HK-2 (cell line): Measurements from ENCODE around the gene CORO1C.
"Not testable (repeated sequence)": the region's sequence is repeated elsewhere in the genome, so short reads cannot be mapped to it uniquely, and the experiment has no call there.

Experiments
- DNase-seq: peaks from one replicate; pipeline ENCODE4 v3.0.0-alpha.2; 2018; ENCODE audit not compliant: unreplicated experiment

The CORO1C gene

GRCh38 chr12:108633534-108634248, 97.6 kb downstream of the CORO1C start, which contains the start of gene SELPLG:
Gene SELPLG (minus strand): TSS chr12:108633894. CDS start chr12:108624307, 9,587 bp downstream.
- no peak for DNase-seq

DNA sequence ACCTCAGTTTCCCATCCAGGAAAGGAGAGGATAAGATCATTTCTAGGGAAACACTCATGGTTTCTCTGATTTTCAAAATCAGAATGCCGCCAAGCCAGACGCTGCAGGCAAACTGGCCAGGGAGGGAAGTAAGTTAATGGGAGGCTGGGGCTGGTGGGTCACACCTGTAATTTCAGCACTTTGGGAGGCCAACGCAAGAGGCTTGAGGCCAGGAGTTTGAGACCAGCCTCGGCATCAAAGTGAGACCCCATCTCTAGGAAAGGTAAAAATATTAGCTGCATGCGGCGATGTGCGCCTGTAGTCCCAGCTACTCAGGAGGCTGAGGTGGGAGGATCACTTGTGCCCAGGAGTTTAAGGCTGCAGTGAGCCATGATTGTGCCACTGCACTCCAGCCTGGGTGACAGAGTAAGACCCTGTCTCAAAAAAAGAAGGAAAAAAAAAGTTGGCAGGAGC, 98.2 kb downstream of the CORO1C start:
- DNase-seq: no peak

- DNase-seq: not testable (repeated sequence)
Observed at GRCh38 chr12:108631261-108631660, 100.1 kb downstream of the CORO1C start.

GRCh38 chr12:108630481-108631207, 100.7 kb downstream of the CORO1C start:
- no peak for DNase-seq

GRCh38 chr12:108629824-108630476, 101.4 kb downstream of the CORO1C start:
- DNase-seq: peak; percentile 73

DNA sequence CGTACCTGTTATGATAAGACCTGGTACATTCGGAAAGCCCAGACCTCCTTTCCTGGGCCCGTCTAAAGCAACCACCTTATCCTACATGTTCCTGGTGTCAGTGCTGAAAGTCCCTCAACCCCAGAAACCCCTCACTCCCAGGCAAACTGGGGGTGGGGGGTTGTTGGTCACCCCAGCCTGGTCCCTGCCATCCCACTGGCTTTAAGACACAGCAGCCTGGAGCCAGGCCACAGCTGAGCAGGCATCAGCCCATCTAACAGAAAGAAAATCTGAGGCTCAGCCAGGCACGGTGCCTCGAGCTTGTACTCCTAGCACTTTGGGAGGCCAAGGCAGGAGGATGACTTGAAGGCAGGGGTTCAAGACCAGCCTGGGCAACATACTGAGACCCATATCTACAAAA, 102.2 kb downstream of the CORO1C start:
- DNase-seq: no peak

GRCh38 chr12:108627134-108627920, 104.0 kb downstream of the CORO1C start:
- DNase-seq: no peak

GRCh38 chr12:108625228-108625627, 106.1 kb downstream of the CORO1C start:
- DNase-seq: no peak

DNA sequence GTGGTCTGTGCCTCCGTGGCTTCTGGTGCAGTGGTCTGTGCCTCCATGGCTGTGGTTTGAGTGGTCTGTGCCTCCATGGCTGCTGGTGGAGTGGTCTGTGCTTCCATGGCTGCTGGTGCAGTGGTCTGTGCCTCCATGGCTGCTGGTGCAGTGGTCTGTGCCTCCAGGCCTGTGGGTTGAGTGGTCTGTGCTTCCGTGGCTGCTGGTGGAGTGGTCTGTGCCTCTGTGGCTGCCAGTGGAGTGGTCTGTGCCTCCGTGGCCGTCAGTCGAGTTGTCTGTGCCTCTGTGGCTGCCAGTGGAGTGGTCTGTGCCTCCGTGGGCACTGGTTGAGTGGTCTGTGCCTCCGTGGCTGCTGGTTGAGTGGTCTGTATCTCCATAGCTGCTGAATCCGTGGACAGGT, 107.7 kb downstream of the CORO1C start:
- no peak for DNase-seq

- DNase-seq: no peak
Observed at GRCh38 chr12:108622921-108623514, 108.3 kb downstream of the CORO1C start.

DNA sequence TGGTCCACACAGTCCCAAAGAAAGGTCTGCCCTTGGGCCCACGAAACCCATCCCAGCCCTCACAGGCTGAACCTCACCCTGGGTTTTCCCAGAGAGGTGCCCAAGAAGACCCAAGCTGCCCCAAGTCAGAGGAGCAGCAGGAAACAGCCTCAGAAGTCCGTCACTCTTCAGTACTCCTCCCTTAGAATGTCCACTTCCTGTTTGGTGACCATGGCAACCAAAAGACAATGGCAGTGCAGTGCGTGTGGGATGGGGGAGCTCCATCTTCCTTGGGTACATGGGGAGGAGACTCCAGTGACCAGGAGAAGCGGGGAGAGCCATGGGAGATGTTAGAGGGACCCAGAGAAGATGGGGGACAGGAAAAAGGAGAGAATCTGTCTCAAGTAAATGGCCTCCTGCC, 108.9 kb downstream of the CORO1C start:
- no peak for DNase-seq

- DNase-seq: no peak
Observed at GRCh38 chr12:108621161-108621560, 110.2 kb downstream of the CORO1C start.

GRCh38 chr12:108620236-108620879, 111.0 kb downstream of the CORO1C start:
- no peak for DNase-seq

DNA sequence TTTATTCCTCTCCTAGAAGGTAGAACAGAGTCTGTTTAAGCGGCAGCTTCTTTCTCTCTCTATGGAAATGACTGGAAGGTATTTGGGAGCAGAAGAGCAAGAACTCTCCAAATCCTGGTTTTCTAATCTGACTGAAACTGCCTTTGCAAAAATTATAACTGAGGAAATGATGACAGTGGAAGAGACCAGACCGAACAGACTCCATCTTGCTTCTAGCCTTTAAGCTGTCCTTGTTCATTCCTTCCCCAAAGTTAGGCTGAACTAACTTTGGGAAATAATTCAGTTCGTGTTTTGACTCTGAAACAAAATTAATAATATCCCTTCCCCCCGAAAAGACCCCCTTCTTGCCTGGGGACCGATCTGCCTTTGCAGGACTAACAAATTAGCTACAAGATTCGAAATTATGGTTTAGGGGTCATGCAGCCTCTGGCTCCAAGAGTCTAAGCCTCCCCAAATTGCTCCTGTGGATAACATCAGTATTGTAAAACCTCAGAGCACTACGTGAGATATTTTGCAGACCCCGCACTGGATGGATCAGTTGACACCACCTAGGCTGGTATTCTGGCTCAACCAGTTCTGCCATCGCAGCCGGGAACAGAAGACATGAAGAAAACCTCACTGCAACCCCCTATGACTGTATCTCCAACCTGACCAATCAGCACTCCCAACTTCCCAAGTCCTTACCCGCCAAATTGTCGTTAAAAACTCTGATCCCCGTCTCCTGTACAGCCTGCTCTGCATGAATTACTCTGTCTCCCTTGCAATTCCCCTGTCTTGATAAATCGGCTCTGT, 111.8 kb downstream of the CORO1C start:
- no peak for DNase-seq

GRCh38 chr12:108618953-108619274, 112.4 kb downstream of the CORO1C start:
- DNase-seq: not testable (repeated sequence)

- DNase-seq: peak; percentile 86
Observed at GRCh38 chr12:108618079-108618952, 113.0 kb downstream of the CORO1C start.

DNA sequence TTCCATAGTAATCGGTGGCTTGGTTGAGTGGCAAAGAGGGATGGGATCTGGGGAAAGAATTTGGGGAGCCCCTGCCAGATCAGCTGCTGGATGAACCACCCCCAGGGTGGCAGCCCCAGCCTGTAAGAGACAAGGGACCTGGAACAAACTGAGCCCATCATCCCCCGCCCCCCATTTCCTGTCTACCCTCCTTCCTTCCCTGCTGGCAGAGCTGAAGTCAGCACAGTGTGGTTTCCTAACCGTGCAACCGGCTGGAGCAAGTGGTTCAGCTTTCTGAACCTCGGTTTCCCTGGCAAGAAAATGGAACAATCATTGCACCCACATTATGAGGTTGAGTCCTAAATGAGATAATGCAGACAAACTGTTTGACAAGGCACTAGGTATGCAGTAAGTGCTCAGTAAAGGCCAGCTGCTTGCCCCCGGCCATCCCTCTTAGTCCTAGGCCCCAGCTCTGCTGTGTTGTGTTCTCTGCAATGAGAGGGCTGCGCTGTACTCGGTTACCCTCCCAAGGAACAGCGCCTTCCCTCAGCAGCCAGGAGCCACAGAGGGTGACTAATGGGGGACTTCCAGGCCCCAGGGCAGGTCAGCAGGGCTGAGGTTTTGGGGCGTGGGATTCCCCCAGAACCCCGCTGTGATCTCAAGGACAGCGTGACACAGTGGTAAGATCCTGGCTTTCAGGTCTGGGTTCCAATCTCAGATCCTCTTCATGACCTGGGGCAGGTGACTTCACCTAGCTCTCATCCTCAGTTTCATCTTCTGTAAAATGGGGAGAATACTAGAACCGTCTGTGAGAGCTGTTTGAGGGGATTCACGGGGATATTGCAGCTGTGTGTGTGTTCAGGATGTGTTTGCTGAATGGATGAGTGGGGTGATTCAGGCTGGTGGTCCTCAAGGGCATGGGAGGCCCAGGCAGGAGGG, 114.1 kb downstream of the CORO1C start:
- peak; percentile 65 for DNase-seq

- no peak for DNase-seq
Observed at GRCh38 chr12:108616359-108616758, 115.0 kb downstream of the CORO1C start.
